ENCODE data around the gene ZPR1. TPM values are rescaled to one million over a fixed set of nuclear protein-coding genes. Genes with fewer than 3 reads are reported as not detected.

ZPR1 gene
- total and polyA plus RNA-seq, 2 of the 4 experiments (the other 2 are of a cell fraction): 40.8 to 52.0 TPM

GRCh38 chr11:116823031-116823843 lies 35.4 kb upstream of the ZPR1 start, which contains the start of gene APOA4 (continued):
- TF ChIP-seq FOS (IDR thresholded peaks at IDR 0.05; ENCODE audit: low read depth, low read length): no peak

- H2AFZ ChIP-seq (replicated peaks; ENCODE audit: low read length, poor library complexity): no peak overlapping the region
- no peak overlapping the region for H2BK120ac ChIP-seq (ENCODE audit: low read depth, low read length)
- H3K4me1 ChIP-seq (ENCODE audit: control insufficient read depth, insufficient read depth, low read length): no peaks in the 10 kb centered on the region
- intact Hi-C loops (cut with micrococcal nuclease) (no loop called here), in situ Hi-C loops (cut with MboI; ENCODE audit: low sequenced_read_pairs) (no loop called here), dilution Hi-C loops (cut with HindIII; ENCODE audit: low sequenced_read_pairs, unreplicated experiment) (no loop called here)
- H4K5ac ChIP-seq (ENCODE audit: low read depth, low read length): no peak overlapping the region
- H3K4me2 ChIP-seq (ENCODE audit: low read depth, low read length): no peak overlapping the region
- H4K91ac ChIP-seq (ENCODE audit: insufficient read depth, low read depth, low read length): no peak overlapping the region
- no peaks in the 10 kb centered on the region for H3K9me3 ChIP-seq (ENCODE audit: control insufficient read depth, insufficient read depth, low read length)
- CTCF ChIA-PET: interaction anchor here (1.1 to 1.2 kb wide), 2 partner anchors 28 to 32 kb away, joined by 4 read pairs; no protein-coding TSS in a partner anchor
- no peak overlapping the region for H3K23ac ChIP-seq (ENCODE audit: low read depth, low read length)
- H2AK9ac ChIP-seq (replicated peaks; ENCODE audit: low read depth, low read length, poor library complexity): no peak overlapping the region
- no peaks in the 10 kb centered on the region for H3K36me3 ChIP-seq (ENCODE audit: control insufficient read depth, insufficient read depth, low read length)
- ATAC-seq (ENCODE audit: low read depth): no peak
- no peak overlapping the region for H3K18ac ChIP-seq (ENCODE audit: low read depth, low read length)
- no peak overlapping the region for H2BK20ac ChIP-seq (ENCODE audit: low read depth, low read length)
- H3K9ac ChIP-seq (ENCODE audit: low read depth, low read length): no peak overlapping the region
- no peak overlapping the region for H3K14ac ChIP-seq (replicated peaks; ENCODE audit: low read depth, low read length)
- H2BK15ac ChIP-seq (ENCODE audit: low read depth, low read length): no peak overlapping the region
- H3K27me3 ChIP-seq (ENCODE audit: control insufficient read depth, insufficient read depth, low read length): peaks cover 21% of the 10 kb centered on the region; the same call in 1 of the 2 replicates
- no peaks in the 10 kb centered on the region for H3K9me1 ChIP-seq (ENCODE audit: insufficient read depth, low read length)
- no TSS peak for BruUV-seq (replicated peaks)
- no peaks in the 10 kb centered on the region for H4K20me1 ChIP-seq (ENCODE audit: insufficient read depth, low read length)
- WGBS, 2 experiments (ENCODE audit: extremely low coverage in 2 of 2, insufficient read length in 1 of 2): no CpG with 5 or more reads among the region's 5 CpGs
- no peaks in the 10 kb centered on the region for H3K79me1 ChIP-seq (ENCODE audit: low read depth in 1 of 2, low read length in 2 of 2)
- H2AK5ac ChIP-seq (ENCODE audit: low read depth, low read length): no peak overlapping the region
- H3K56ac ChIP-seq (ENCODE audit: extremely low read depth, insufficient read depth, low read length): no peak overlapping the region
- no peak overlapping the region for H2BK5ac ChIP-seq (ENCODE audit: low read depth, low read length, poor library complexity, severe bottlenecking)
- H3K4me3 ChIP-seq (ENCODE audit: insufficient read depth, low read depth, low read length): no peak overlapping the region
- POLR2A ChIA-PET (ENCODE audit: unreplicated experiment): no interaction called here
- no peak for DNase-seq
- H4K8ac ChIP-seq (ENCODE audit: low read depth in 2 of 2, low read length in 2 of 2): no peak overlapping the region
- H3K27ac ChIP-seq (ENCODE audit: insufficient read depth, low read length): no peak overlapping the region
- no peak overlapping the region for H3K4ac ChIP-seq (ENCODE audit: low read depth, low read length)
- TF ChIP-seq CEBPB (IDR thresholded peaks at IDR 0.05; ENCODE audit: low read depth, low read length): no peak
- TF ChIP-seq RAD21 (IDR thresholded peaks at IDR 0.05; ENCODE audit: low read length): no peak
- no peak for TF ChIP-seq USF2 (IDR thresholded peaks at IDR 0.05; ENCODE audit: low read depth, low read length)
- no peak for TF ChIP-seq RFX5 (IDR thresholded peaks at IDR 0.05; ENCODE audit: low read depth, low read length)
- TF ChIP-seq POLR2A (IDR thresholded peaks at IDR 0.05; ENCODE audit: low read depth, low read length): no peak
- TF ChIP-seq CTCF (conservative IDR thresholded peaks at IDR 0.05; ENCODE audit: low read depth, low read length): no peak
- TF ChIP-seq BHLHE40 (IDR thresholded peaks at IDR 0.05; ENCODE audit: low read depth, low read length): no peak
These were observed 34.8 kb upstream of the ZPR1 start for GRCh38 chr11:116822575-116822974.
